Mesothelial cell of epicardium (in vitro differentiated cells): ENCODE measurements around the gene CACNA1C. TPM values are rescaled to one million over a fixed set of nuclear protein-coding genes. Genes with fewer than 3 reads are reported as not detected.

Experiments used
- DNase-seq, 2 experiments: peaks; one replicate each; pipeline ENCODE4 v3.0.0; 2021; ENCODE audit warnings: low spot score in 2 of 2; ENCODE audit not compliant: unreplicated experiment in 2 of 2
- H3K27ac Mint-ChIP-seq: 2 replicates; pipeline ENCODE4 v1.8.0; 2021; ENCODE audit warnings: mixed read lengths
- H3K27me3 Mint-ChIP-seq: 2 replicates; pipeline ENCODE4 v1.8.0; 2021; ENCODE audit warnings: low read depth, mixed read lengths
- H3K36me3 Mint-ChIP-seq: 2 replicates; pipeline ENCODE4 v1.8.0; 2021; ENCODE audit warnings: mixed read lengths
- H3K4me1 Mint-ChIP-seq: 2 replicates; pipeline ENCODE4 v1.8.0; 2021; ENCODE audit warnings: mixed read lengths
- H3K4me3 Mint-ChIP-seq: 2 replicates; pipeline ENCODE4 v1.8.0; 2021; ENCODE audit warnings: mild to moderate bottlenecking, moderate library complexity, mixed read lengths
- H3K9me3 Mint-ChIP-seq: 2 replicates; pipeline ENCODE4 v1.8.0; 2021; ENCODE audit warnings: mixed read lengths
- total RNA-seq: library from RNA; stranded (reverse); gene quantifications from 3 replicates; pipeline ENCODE4 v1.2.1, GENCODE V29; 2021
- TF ChIP-seq, protein P1 (sequence below): fragments of 200-600 bp; sonication (generic); IDR thresholded peaks from one replicate; pipeline ENCODE4 v1.5.0; 2021; ENCODE audit warnings: antibody characterized with exemption; ENCODE audit not compliant: unreplicated experiment

CACNA1C gene
- total RNA-seq, 1 donor from 2014 or later = 33.6 TPM

DNA sequence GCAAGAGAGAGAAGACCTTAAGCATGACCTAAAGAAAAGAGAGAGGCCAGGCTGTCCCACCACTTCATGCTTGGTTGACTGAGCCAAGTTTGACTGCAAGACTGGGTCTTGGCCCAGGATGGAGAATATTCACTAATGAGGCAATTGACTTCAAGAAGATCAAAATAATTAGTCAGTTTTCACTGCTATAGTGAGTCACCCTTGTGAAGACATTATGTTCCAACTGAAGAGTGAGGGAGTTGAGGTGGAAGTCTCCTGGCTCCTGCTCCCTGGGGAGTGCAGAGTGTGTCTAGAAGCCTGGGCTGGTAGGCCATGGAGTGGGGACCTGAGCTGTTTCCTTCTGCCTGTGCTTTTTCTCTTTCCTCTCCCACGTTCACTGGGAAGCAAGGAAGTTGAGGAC is 117.6 kb downstream of the CACNA1C start:
- TF ChIP-seq, protein P1, sequence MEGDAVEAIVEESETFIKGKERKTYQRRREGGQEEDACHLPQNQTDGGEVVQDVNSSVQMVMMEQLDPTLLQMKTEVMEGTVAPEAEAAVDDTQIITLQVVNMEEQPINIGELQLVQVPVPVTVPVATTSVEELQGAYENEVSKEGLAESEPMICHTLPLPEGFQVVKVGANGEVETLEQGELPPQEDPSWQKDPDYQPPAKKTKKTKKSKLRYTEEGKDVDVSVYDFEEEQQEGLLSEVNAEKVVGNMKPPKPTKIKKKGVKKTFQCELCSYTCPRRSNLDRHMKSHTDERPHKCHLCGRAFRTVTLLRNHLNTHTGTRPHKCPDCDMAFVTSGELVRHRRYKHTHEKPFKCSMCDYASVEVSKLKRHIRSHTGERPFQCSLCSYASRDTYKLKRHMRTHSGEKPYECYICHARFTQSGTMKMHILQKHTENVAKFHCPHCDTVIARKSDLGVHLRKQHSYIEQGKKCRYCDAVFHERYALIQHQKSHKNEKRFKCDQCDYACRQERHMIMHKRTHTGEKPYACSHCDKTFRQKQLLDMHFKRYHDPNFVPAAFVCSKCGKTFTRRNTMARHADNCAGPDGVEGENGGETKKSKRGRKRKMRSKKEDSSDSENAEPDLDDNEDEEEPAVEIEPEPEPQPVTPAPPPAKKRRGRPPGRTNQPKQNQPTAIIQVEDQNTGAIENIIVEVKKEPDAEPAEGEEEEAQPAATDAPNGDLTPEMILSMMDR = no peak
- no peak overlapping the region for H3K4me3 Mint-ChIP-seq
- no peak for DNase-seq
- H3K27ac Mint-ChIP-seq = no peak overlapping the region
- H3K27me3 Mint-ChIP-seq = no peaks in the 10 kb centered on the region
- H3K4me1 Mint-ChIP-seq = peaks cover 33% of the 10 kb centered on the region
- peaks cover 17% of the 10 kb centered on the region for H3K36me3 Mint-ChIP-seq
- peaks cover 21% of the 10 kb centered on the region for H3K9me3 Mint-ChIP-seq

DNA sequence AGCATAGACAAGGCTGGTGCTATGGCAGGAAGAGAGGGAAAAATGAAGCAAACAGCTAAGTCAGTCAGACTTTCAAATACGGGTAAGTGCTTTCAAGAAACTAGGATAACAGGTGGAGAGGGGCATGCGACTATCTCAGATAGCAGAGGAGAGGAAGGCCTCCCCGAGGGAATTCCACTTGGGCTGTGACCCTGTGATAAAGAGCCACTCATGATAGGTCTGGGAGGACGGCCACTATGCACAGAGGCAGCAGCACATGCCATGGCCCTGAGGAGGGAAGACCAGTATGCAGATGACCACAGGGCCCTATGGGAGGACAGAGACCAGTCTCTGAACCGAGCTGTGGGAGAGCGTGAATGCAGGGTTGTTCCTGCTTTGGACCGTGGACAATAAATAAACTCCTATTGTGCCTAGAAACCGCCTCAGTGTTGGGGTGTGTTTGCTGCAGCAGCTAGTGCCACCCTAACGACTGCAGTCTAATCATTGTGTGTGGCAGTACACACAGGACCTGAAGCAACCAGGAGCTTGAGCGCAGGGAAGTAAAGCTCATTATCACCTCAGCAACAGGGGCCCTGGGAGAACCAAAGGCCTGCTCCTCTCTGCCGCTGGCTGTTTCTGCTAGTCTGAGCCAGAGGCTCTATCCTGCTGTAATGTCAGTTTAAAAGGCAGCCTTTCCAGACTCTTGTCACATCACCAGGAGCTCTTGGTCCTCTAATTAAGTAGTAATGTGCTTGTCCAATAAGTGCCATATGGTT is 119.1 kb downstream of the CACNA1C start:
- peak overlapping the region; percentile 57 for H3K27ac Mint-ChIP-seq
- no peak for DNase-seq
- H3K36me3 Mint-ChIP-seq = peaks cover 13% of the 10 kb centered on the region
- H3K9me3 Mint-ChIP-seq = peaks cover 16% of the 10 kb centered on the region
- no peak overlapping the region for H3K4me3 Mint-ChIP-seq
- TF ChIP-seq, protein P1 = no peak
- peaks cover 23% of the 10 kb centered on the region for H3K4me1 Mint-ChIP-seq
- H3K27me3 Mint-ChIP-seq = no peaks in the 10 kb centered on the region

DNA sequence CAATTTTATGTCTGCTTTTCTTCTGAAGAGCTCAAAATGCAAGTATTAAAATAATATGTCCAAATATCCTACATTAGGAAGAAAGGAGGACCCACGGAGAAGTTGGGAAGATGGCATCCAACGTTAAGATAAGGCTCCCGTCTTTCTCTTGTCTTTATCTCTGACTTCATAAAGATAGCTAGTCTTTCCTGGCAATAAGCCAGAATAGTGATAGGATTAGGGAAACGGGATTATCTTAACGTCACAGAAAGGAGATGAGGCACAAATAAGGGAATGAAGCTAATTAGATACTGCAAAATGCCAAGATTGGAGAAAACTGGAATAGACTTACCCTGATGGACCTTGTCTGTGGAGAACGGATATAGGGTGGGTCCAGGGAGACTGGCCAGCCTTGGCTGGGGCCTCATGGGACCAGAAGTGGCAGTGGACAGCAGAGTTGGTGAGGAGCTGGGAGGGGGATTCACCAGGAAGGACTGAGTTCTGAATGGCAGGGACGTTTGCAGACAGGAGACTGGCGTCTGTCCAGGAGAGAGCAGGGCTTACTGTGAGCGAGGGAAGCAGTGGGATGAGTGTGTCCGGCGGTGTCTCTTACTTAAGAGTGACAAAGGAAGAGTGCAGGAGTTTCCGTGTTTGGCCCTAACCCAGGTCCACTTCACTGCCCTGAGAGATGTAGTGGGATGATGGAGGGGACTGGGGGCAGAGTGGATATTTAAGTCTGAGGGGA is 119.9 kb downstream of the CACNA1C start:
- no peak for DNase-seq
- TF ChIP-seq, protein P1 = no peak

DNA sequence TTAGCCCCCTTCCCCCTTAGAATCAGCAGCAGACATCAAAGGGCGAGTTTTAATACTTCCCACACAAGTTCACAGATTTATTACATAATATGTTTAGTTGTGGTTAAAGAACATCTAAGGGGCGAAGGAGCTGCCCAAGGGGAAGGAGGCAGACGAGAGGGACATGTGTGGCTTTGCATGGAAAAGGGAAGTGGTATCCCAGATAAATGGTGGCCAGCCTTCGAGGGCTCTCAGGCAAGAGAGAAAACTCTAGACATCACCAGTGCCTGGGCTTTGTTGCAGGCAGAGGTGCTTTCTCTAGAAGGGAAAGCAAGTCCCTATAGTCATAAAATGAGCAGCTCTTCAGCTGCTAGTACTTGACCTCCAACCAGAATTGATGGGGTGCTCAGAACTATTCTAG is 121.2 kb downstream of the CACNA1C start:
- Mint-ChIP-seq H3K4me3 (no peak overlapping the region), H3K27ac (no peak overlapping the region), H3K9me3 (peaks cover 2% of the 10 kb centered on the region), H3K4me1 (peaks cover 23% of the 10 kb centered on the region), H3K36me3 (no peaks in the 10 kb centered on the region), H3K27me3 (no peaks in the 10 kb centered on the region)
- DNase-seq = no peak
- TF ChIP-seq, protein P1 = no peak

More for the DNA sequence above, 119.9 kb downstream of the CACNA1C start:
- peak overlapping the region; percentile 55 for H3K27ac Mint-ChIP-seq
- H3K4me1 Mint-ChIP-seq = peaks cover 23% of the 10 kb centered on the region
- peaks cover 8% of the 10 kb centered on the region for H3K36me3 Mint-ChIP-seq
- no peaks in the 10 kb centered on the region for H3K27me3 Mint-ChIP-seq
- peaks cover 11% of the 10 kb centered on the region for H3K9me3 Mint-ChIP-seq
- no peak overlapping the region for H3K4me3 Mint-ChIP-seq

DNA sequence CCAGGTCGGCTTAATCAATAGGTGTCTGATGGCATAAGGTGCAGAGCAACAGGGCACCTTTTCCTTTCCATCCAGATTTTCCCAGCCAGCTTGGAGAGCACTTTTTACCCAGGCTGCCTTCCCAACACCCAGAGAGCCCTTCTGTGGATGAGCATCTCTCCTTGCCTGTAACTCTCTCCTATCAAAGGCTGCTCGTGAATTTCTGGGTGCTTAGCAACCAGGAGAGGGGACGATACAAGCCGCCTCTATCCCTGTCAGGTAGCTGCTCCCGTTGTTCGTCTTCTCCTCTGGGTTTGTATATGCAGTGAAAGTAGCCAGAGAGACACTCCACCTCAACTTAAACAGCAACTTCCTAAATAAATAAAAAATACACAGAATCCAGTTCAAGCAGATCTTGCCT is 124.2 kb downstream of the CACNA1C start:
- Mint-ChIP-seq H3K9me3 (no peaks in the 10 kb centered on the region), H3K4me1 (peaks cover 18% of the 10 kb centered on the region), H3K36me3 (no peaks in the 10 kb centered on the region), H3K27me3 (no peaks in the 10 kb centered on the region), H3K27ac (no peak overlapping the region), H3K4me3 (no peak overlapping the region)
- TF ChIP-seq, protein P1 = no peak
- no peak for DNase-seq
